ENCODE measurements around the gene GOLGA6L7. TPM values are rescaled to one million over a fixed set of nuclear protein-coding genes. Genes with fewer than 3 reads are reported as not detected.

GOLGA6L7 gene
- total RNA-seq, 1 donor from 2014 or later: not detected

DNA sequence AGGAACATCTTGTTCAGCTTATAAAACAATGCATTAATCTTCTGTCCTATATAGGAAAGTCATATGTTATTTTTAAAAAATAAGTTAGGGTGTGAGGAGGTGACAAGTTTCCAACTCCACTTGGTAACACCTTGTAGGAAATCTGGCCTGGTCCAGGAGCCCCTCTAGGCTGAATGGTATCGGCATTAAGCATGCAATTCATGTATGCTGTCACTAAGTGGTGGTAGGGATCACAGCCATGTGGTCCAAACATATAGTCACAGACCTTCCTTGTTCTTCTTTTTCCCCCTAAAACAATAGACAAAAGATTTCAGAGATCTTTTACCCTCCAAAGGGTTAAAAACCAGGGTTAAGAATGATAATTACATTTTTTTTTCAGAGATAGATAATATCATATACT is 33.2 kb upstream of the GOLGA6L7 start:
- Mint-ChIP-seq H3K4me3 (ENCODE audit: unreplicated experiment) (no peak overlapping the region), H3K36me3 (ENCODE audit: low read depth, unreplicated experiment) (peaks cover 2% of the 10 kb centered on the region), H3K27me3 (ENCODE audit: low read depth, unreplicated experiment) (peaks cover 14% of the 10 kb centered on the region), H3K4me1 (ENCODE audit: low read depth, unreplicated experiment) (no peaks in the 10 kb centered on the region), H3K9me3 (ENCODE audit: unreplicated experiment) (peaks cover 2% of the 10 kb centered on the region), H3K27ac (ENCODE audit: unreplicated experiment) (no peak overlapping the region)
- Histone ChIP-seq H4K20me1 (ENCODE audit: insufficient read depth, low read length) (no peaks in the 10 kb centered on the region), H3K36me3 (ENCODE audit: insufficient read depth, low read length) (no peaks in the 10 kb centered on the region), H2AFZ (ENCODE audit: low read depth, low read length) (no peak overlapping the region), H3K79me2 (ENCODE audit: insufficient read depth, low read length) (peaks cover under 1% of the 10 kb centered on the region), H3K4me1 (ENCODE audit: insufficient read depth, low read length) (peaks cover 5% of the 10 kb centered on the region), H3K4me3 (ENCODE audit: insufficient read depth, low read depth, low read length) (no peak overlapping the region), H3K9ac (ENCODE audit: low read length) (no peak overlapping the region), H3K27ac (ENCODE audit: low read depth, low read length) (no peak overlapping the region), H3K4me2 (ENCODE audit: low read length) (no peak overlapping the region), H3K9me3 (ENCODE audit: insufficient read depth, low read depth, low read length) (no peaks in the 10 kb centered on the region), H3K27me3 (ENCODE audit: insufficient read depth, low read length) (no peaks in the 10 kb centered on the region)
- FAIRE-seq (no peak), DNase-seq (ENCODE audit: low read depth) (no peak)
- TF ChIP-seq, protein P1, sequence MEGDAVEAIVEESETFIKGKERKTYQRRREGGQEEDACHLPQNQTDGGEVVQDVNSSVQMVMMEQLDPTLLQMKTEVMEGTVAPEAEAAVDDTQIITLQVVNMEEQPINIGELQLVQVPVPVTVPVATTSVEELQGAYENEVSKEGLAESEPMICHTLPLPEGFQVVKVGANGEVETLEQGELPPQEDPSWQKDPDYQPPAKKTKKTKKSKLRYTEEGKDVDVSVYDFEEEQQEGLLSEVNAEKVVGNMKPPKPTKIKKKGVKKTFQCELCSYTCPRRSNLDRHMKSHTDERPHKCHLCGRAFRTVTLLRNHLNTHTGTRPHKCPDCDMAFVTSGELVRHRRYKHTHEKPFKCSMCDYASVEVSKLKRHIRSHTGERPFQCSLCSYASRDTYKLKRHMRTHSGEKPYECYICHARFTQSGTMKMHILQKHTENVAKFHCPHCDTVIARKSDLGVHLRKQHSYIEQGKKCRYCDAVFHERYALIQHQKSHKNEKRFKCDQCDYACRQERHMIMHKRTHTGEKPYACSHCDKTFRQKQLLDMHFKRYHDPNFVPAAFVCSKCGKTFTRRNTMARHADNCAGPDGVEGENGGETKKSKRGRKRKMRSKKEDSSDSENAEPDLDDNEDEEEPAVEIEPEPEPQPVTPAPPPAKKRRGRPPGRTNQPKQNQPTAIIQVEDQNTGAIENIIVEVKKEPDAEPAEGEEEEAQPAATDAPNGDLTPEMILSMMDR (IDR thresholded peaks at IDR 0.05; ENCODE audit: insufficient read depth, low read depth, low read length): no peak
- no peak for TF ChIP-seq EZH2 (IDR thresholded peaks at IDR 0.05; ENCODE audit: insufficient read depth, low read length)

- Histone ChIP-seq H3K4me1 (ENCODE audit: insufficient read depth, low read length) (peaks cover 5% of the 10 kb centered on the region), H3K9me3 (ENCODE audit: insufficient read depth, low read depth, low read length) (no peaks in the 10 kb centered on the region), H3K4me3 (ENCODE audit: insufficient read depth, low read depth, low read length) (no peak overlapping the region), H3K27me3 (ENCODE audit: insufficient read depth, low read length) (no peaks in the 10 kb centered on the region), H2AFZ (ENCODE audit: low read depth, low read length) (no peak overlapping the region), H3K79me2 (ENCODE audit: insufficient read depth, low read length) (no peaks in the 10 kb centered on the region), H3K9ac (ENCODE audit: low read length) (no peak overlapping the region), H3K36me3 (ENCODE audit: insufficient read depth, low read length) (no peaks in the 10 kb centered on the region), H4K20me1 (ENCODE audit: insufficient read depth, low read length) (no peaks in the 10 kb centered on the region), H3K4me2 (ENCODE audit: low read length) (no peak overlapping the region), H3K27ac (ENCODE audit: low read depth, low read length) (no peak overlapping the region)
- H3K27ac Mint-ChIP-seq (ENCODE audit: unreplicated experiment): no peak overlapping the region
- no peak overlapping the region for H3K4me3 Mint-ChIP-seq (ENCODE audit: unreplicated experiment)
- no peak for DNase-seq (ENCODE audit: low read depth)
- no peaks in the 10 kb centered on the region for H3K4me1 Mint-ChIP-seq (ENCODE audit: low read depth, unreplicated experiment)
- H3K27me3 Mint-ChIP-seq (ENCODE audit: low read depth, unreplicated experiment): peaks cover 14% of the 10 kb centered on the region
- H3K9me3 Mint-ChIP-seq (ENCODE audit: unreplicated experiment): peaks cover 2% of the 10 kb centered on the region
- TF ChIP-seq, protein P1 (IDR thresholded peaks at IDR 0.05; ENCODE audit: insufficient read depth, low read depth, low read length): no peak
- TF ChIP-seq EZH2 (IDR thresholded peaks at IDR 0.05; ENCODE audit: insufficient read depth, low read length): no peak
- no peak for FAIRE-seq
- H3K36me3 Mint-ChIP-seq (ENCODE audit: low read depth, unreplicated experiment): peaks cover 2% of the 10 kb centered on the region
Observed at GRCh38 chr15:28881170-28881569, 32.7 kb upstream of the GOLGA6L7 start.

- H4K20me1 ChIP-seq (ENCODE audit: insufficient read depth, low read length): no peaks in the 10 kb centered on the region
- Mint-ChIP-seq H3K4me1 (ENCODE audit: low read depth, unreplicated experiment) (no peaks in the 10 kb centered on the region), H3K9me3 (ENCODE audit: unreplicated experiment) (peaks cover 2% of the 10 kb centered on the region), H3K36me3 (ENCODE audit: low read depth, unreplicated experiment) (peaks cover 2% of the 10 kb centered on the region), H3K27me3 (ENCODE audit: low read depth, unreplicated experiment) (peaks cover 17% of the 10 kb centered on the region), H3K27ac (ENCODE audit: unreplicated experiment) (no peak overlapping the region), H3K4me3 (ENCODE audit: unreplicated experiment) (no peak overlapping the region)
- TF ChIP-seq EZH2 (IDR thresholded peaks at IDR 0.05; ENCODE audit: insufficient read depth, low read length): no peak
- TF ChIP-seq, protein P1 (IDR thresholded peaks at IDR 0.05; ENCODE audit: insufficient read depth, low read depth, low read length): no peak
- no peak overlapping the region for H3K9ac ChIP-seq (ENCODE audit: low read length)
- H3K9me3 ChIP-seq (ENCODE audit: insufficient read depth, low read depth, low read length): no peaks in the 10 kb centered on the region
- H3K36me3 ChIP-seq (ENCODE audit: insufficient read depth, low read length): no peaks in the 10 kb centered on the region
- H3K27ac ChIP-seq (ENCODE audit: low read depth, low read length): no peak overlapping the region
- FAIRE-seq (no peak), DNase-seq (ENCODE audit: low read depth) (no peak)
- no peaks in the 10 kb centered on the region for H3K27me3 ChIP-seq (ENCODE audit: insufficient read depth, low read length)
- H3K4me3 ChIP-seq (ENCODE audit: insufficient read depth, low read depth, low read length): no peak overlapping the region
- H2AFZ ChIP-seq (ENCODE audit: low read depth, low read length): no peak overlapping the region
- H3K4me2 ChIP-seq (ENCODE audit: low read length): no peak overlapping the region
- peaks cover 5% of the 10 kb centered on the region for H3K4me1 ChIP-seq (ENCODE audit: insufficient read depth, low read length)
- H3K79me2 ChIP-seq (ENCODE audit: insufficient read depth, low read length): no peaks in the 10 kb centered on the region
Observed at GRCh38 chr15:28880680-28881079, 32.2 kb upstream of the GOLGA6L7 start.

Measured in astrocyte (in vitro differentiated cells and primary cell).